NB4 (cell line): ENCODE results near the gene SERPINA1.

Source experiments
- TF ChIP-seq, protein P1 (sequence below): IDR thresholded peaks from one replicate; pipeline ENCODE4 v1.5.1; 2012; ENCODE audit warnings: low read depth, low read length
- TF ChIP-seq, protein P2 (sequence below): IDR thresholded peaks from 2 replicates; pipeline ENCODE4 v1.6.1; 2011; ENCODE audit warnings: low read depth, low read length

DNA sequence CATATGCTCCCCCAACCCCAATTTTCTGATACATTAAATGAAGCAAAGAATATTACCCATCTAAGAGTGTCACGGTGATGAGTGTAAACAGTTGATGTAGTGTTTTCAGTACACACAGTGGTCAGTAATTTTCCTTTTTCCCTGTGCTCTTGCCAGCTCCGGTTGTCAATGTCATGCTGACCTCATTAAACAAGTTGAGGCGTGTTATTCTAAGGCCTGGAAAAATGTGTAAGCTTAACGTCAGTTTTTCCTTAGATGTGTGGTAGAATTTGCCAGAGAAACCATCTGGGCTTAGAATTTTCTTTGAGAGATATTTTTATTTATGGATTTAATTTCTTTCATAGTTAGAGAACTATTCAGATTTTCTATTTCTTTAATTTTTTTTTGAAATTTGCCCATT, 53.5 kb downstream of the SERPINA1 start:
- TF ChIP-seq, protein P1, sequence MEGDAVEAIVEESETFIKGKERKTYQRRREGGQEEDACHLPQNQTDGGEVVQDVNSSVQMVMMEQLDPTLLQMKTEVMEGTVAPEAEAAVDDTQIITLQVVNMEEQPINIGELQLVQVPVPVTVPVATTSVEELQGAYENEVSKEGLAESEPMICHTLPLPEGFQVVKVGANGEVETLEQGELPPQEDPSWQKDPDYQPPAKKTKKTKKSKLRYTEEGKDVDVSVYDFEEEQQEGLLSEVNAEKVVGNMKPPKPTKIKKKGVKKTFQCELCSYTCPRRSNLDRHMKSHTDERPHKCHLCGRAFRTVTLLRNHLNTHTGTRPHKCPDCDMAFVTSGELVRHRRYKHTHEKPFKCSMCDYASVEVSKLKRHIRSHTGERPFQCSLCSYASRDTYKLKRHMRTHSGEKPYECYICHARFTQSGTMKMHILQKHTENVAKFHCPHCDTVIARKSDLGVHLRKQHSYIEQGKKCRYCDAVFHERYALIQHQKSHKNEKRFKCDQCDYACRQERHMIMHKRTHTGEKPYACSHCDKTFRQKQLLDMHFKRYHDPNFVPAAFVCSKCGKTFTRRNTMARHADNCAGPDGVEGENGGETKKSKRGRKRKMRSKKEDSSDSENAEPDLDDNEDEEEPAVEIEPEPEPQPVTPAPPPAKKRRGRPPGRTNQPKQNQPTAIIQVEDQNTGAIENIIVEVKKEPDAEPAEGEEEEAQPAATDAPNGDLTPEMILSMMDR, result no peak
- TF ChIP-seq, protein P2, sequence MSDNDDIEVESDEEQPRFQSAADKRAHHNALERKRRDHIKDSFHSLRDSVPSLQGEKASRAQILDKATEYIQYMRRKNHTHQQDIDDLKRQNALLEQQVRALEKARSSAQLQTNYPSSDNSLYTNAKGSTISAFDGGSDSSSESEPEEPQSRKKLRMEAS, result no peak
